HCT116 (cell line): ENCODE data around the gene FAM53B.

ENCODE experiments used
- POLR2A ChIP-seq: IDR thresholded peaks from 2 replicates; pipeline ENCODE4 v1.7.0; 2011; ENCODE audit warnings: borderline replicate concordance; ENCODE audit not compliant: insufficient read depth, insufficient read length; ENCODE audit errors: extremely low read depth
- TF ChIP-seq, protein P1 (sequence below), 3 experiments: fragments of 200-600 bp in 1 of 3; sonication (generic) in 1 of 3; IDR thresholded peaks in 2 of 3; conservative IDR thresholded peaks in 1 of 3; 2 replicates each; pipeline ENCODE4 v1.5.1; 2012 to 2017; ENCODE audit warnings: low read depth in 2 of 3, low read length in 2 of 3, antibody characterized with exemption in 1 of 3, borderline replicate concordance in 1 of 3, control low read depth in 1 of 3, mild to moderate bottlenecking in 1 of 3, mixed read lengths in 1 of 3, mixed run types in 1 of 3, moderate library complexity in 1 of 3; ENCODE audit not compliant: insufficient read depth in 1 of 3
- TF ChIP-seq, protein P2 (sequence below): IDR thresholded peaks from 2 replicates; pipeline ENCODE4 v1.6.1; 2012
- TF ChIP-seq, protein P3 (sequence below): IDR thresholded peaks from 2 replicates; pipeline ENCODE4 v1.6.1; 2011; ENCODE audit warnings: mild to moderate bottlenecking, low read length, moderate library complexity; ENCODE audit not compliant: insufficient replicate concordance; ENCODE audit errors: extremely low read depth

DNA sequence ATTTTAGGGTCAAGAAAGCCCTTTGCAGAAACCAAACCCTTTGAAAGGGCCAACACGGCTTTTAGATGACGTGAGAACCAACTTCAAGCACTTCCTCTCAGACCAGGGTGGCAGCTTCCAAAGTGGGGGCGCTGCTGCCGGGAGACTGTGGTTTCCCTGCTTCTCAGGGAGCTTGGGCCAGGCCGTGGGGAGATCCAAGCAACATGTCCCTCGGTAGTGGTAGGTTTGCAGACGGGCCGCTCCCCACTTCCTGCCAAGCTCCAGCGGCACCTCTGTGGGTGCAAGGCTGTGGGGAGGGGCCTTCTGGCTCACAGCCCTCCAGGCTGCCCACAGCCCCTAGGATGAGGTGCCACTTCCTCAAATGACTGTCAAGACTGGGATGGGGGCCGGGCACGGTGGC lies 132.4 kb downstream of the FAM53B start:
- TF ChIP-seq, protein P1, sequence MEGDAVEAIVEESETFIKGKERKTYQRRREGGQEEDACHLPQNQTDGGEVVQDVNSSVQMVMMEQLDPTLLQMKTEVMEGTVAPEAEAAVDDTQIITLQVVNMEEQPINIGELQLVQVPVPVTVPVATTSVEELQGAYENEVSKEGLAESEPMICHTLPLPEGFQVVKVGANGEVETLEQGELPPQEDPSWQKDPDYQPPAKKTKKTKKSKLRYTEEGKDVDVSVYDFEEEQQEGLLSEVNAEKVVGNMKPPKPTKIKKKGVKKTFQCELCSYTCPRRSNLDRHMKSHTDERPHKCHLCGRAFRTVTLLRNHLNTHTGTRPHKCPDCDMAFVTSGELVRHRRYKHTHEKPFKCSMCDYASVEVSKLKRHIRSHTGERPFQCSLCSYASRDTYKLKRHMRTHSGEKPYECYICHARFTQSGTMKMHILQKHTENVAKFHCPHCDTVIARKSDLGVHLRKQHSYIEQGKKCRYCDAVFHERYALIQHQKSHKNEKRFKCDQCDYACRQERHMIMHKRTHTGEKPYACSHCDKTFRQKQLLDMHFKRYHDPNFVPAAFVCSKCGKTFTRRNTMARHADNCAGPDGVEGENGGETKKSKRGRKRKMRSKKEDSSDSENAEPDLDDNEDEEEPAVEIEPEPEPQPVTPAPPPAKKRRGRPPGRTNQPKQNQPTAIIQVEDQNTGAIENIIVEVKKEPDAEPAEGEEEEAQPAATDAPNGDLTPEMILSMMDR (IDR thresholded peaks at IDR 0.05 in 2 of 3, conservative IDR thresholded peaks at IDR 0.05 in 1 of 3; ENCODE audit: borderline replicate concordance in 1 of 3, insufficient read depth in 1 of 3, low read depth in 2 of 3, low read length in 2 of 3), result no peak
- TF ChIP-seq, protein P2, sequence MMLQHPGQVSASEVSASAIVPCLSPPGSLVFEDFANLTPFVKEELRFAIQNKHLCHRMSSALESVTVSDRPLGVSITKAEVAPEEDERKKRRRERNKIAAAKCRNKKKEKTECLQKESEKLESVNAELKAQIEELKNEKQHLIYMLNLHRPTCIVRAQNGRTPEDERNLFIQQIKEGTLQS, result no peak
- TF ChIP-seq, protein P3, sequence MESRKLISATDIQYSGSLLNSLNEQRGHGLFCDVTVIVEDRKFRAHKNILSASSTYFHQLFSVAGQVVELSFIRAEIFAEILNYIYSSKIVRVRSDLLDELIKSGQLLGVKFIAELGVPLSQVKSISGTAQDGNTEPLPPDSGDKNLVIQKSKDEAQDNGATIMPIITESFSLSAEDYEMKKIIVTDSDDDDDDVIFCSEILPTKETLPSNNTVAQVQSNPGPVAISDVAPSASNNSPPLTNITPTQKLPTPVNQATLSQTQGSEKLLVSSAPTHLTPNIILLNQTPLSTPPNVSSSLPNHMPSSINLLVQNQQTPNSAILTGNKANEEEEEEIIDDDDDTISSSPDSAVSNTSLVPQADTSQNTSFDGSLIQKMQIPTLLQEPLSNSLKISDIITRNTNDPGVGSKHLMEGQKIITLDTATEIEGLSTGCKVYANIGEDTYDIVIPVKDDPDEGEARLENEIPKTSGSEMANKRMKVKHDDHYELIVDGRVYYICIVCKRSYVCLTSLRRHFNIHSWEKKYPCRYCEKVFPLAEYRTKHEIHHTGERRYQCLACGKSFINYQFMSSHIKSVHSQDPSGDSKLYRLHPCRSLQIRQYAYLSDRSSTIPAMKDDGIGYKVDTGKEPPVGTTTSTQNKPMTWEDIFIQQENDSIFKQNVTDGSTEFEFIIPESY, result no peak
- TF ChIP-seq POLR2A, result no peak
